Mucosa of gallbladder (tissue), 1 donor: Measurements from ENCODE around the gene CLMN. TPM values are rescaled to one million over a fixed set of nuclear protein-coding genes. Genes with fewer than 3 reads are reported as not detected.

ENCODE experiments used
- DNase-seq: peaks from one replicate; pipeline ENCODE4 v3.0.0-alpha.2; 2020; ENCODE audit warnings: low spot score
- total RNA-seq: library from RNA; stranded (reverse); gene quantifications from one replicate; pipeline ENCODE4 v1.2.1, GENCODE V29; 2021
- donor health status: DM: no; HTN: no; CAD: no.

Gene CLMN
- total RNA-seq, 1 donor from 2014 or later, result 63.5 TPM

DNA sequence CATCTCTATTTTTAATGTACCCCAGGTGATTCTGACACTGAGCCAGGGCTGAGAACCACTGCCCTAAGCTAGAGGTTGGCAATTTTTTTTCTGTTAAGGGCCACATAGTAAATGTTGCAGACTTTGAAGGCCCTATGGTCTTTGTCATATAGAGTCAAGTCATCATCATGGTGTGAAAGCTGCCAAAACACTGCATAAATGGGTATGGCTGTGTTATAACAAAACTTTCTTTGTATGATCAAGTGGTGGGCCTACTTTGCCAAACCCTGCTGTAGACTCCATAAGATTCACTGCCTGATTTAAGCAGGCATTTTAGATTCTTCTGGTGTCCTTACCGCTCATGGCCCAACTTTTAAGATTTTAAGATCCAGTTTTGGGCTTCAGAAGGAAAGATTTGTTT is 76.8 kb downstream of the CLMN start:
- DNase-seq, result no peak

DNA sequence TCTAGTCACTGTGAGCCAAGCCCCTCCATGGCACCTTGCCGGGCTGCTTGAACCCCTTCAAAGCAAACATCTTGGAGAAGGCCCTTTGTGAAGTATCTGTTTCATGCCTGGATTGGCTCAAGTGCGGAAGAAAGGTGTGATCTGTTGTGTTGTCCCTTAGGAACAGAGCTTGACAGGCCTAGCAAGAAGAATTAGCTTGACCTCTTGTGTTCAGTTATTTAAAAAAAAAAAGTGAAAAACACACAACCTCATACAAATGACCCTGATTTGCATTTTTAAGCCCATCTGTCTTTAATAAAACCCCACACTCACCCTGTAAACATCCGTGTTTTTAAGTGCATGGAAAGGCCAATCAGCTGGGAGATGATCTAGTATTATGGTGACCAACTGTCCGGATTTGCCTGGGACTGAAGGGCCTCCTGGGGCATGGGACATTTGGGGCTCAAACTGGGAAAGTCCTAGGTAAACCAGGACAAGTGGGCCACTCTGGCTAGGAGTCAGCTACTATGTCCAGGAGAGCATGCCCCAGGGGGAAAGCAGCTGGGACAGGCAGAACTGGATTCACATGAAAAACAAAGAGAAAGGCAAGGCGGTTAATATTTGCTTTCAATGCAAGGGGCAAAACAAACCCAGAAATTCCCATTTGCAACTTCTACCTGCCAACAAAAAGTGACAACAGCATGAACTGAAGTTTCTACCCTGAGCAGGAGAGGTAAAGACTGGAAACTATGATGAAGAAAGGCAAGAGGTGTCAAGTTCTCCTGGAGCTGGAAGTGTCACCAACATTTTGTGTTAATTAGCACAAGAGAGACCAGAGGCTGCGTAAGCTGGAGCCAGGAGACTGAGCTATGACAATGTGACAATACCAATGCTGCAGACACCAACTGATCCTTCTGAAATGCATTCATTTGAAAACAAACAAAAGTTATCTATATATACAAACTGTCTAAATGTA is 78.6 kb downstream of the CLMN start:
- DNase-seq, result no peak

DNA sequence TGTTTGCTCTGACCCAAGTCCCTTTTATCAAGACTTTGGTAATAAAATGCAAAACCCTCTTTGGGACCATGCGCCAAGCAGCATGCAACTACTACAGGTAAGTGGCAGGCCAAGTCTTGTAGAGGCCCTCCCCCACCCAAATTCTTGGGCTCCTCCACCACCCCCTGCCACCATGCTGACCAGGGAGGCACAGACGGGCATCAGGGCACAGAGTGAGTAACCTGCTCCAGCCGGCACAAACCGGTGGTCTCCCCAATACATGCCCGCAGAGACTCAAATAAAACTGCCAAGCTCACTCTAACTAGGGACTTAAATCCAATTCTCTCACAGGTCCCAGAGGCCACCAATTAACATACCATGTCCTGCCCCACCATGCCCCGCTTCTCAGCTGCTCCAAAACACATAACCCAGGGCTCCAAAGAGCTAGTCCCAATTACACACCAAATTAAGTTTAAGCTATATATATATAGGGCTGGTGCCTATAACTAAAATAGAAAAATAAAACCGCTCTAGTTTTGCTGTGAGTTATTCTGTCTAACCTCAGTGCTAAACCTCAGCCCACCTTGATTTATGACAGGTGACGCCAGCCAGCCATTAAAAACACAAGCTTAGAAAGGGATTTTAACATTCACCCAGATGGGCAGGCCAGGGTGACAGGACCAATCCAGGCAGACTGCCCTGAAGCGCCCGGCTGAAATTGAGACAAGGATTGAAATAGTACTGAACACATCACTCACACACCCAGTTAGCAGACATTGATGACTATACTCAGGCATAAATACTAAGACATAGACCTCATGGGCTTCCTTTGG is 81.0 kb downstream of the CLMN start:
- no peak for DNase-seq

- DNase-seq, result no peak
Measured at GRCh38 chr14:95237958-95238340, 81.8 kb downstream of the CLMN start.

DNA sequence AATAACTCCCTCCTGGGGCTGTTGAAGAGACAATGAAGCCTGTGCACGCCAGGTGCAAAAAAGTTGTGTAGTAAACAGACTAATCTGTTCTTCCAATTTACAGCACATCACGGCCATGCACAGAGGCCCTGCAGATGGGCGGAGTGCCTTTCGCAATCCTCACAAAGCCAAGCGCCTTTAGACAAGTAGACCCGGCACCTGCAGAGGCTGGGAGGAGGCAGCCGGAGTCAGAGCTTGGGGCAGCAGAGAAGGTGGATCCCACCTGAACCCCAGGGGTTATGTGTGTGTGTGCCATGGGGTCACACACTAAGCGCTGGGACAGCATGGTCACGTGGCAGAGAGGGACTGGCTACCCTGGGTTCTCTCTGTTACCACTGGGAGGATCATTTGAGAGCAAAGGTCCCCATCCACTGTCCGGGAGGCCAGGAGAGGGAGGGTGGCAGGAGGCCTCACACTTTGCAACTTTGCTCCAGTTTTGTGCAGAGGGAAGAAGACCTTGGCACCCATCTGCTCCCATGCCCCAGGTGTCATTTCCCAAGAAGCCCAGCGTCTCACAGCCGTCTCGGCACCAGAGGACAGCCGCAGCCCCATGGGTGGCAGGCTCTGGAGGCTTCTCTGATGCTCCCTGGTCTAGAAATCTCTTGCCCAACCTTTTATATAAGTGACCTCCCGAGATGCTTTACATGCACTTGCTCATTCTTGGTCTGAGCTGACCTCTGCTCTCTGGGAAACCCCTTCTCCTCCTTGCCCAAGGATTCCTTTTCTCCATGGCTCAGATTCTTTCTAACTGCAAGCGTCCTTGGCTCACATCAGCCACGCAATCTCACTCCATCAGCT is 82.4 kb downstream of the CLMN start:
- DNase-seq, result no peak

DNA sequence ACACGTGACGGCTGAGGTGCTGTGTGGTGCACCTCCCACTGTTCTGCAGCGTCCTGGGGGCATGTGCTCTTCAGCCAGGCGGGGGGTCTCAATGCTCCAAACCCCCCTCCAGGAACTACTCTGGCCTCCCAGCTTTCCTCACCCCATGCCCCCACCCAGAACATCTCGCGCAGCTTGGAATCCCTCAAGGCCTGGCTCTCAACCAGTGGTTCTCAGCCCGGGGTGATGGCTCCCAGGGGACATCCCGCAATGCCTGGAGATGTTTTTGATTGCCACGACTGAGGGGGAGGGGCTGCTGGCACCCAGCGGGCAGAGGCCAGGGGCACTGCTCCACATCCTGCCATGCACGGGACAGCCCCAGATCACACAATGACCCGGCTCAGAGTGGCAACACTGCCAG is 83.5 kb downstream of the CLMN start:
- DNase-seq, result no peak

- DNase-seq, result no peak
Measured at GRCh38 chr14:95235767-95236166, 83.9 kb downstream of the CLMN start.

- no peak for DNase-seq
Measured at GRCh38 chr14:95235351-95235750, 84.4 kb downstream of the CLMN start.

- DNase-seq, result no peak
Measured at GRCh38 chr14:95234426-95234825, 85.3 kb downstream of the CLMN start.

GRCh38 chr14:95233702-95234241 is 85.9 kb downstream of the CLMN start:
- DNase-seq, result no peak

DNA sequence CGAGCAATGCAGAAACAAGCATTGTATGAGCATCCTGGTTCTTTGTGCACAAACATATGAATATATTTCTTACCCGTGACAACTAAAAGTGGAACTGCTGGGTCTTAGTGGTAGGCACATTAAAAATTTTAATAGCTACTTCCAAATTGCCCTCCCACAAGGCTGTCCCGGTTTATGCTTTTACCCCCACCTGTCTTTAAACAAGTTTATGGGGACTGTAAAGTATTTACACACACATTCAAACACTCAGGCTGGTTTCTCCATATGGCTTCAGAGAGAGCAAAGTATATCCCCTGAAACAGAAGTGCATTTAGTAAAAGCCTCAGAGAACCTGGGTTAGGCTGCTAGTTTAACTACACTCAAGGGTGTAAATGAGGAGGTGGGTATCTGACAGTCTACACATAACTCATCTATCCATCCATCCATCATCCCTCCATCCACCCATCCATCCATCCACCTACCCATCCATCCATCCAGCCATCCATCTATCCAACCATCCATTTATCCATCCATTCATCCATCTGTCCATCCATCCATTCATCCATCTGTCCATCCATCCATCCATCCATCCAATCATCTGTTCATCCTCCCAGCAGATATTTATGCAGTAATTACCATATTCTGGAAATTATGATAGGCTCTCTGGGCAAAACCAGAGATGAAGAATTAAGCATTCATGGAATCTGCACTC is 86.7 kb downstream of the CLMN start:
- DNase-seq, result no peak

GRCh38 chr14:95231966-95232633 is 87.6 kb downstream of the CLMN start:
- peak; percentile 30 for DNase-seq

- no peak for DNase-seq
Measured at GRCh38 chr14:95229749-95230148, 90.0 kb downstream of the CLMN start.

DNA sequence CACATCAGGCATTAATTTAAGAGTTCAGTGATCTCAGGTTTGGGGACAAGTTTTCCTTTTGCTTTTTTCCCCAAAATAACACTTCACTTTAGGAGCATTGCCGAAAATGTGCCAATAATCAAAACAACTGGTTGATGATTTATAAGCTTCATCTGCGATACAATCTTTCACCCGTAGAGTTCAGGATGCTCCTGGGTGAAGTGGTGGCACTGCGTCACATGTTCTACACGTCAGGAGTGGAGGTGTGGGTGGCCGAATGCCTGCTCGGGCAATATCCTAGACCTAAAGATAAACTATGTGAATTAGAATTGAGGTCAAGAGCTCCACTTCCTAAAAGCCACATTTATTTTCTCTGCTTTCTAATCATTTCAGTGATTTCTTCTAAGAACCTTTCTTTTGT is 91.5 kb downstream of the CLMN start:
- peak; percentile 45 for DNase-seq

GRCh38 chr14:95227279-95227860 is 92.3 kb downstream of the CLMN start:
- DNase-seq, result no peak

- no peak for DNase-seq
Measured at GRCh38 chr14:95226801-95227200, 92.9 kb downstream of the CLMN start.

- DNase-seq, result peak; percentile 36
Measured at GRCh38 chr14:95225251-95225887, 94.3 kb downstream of the CLMN start.

DNA sequence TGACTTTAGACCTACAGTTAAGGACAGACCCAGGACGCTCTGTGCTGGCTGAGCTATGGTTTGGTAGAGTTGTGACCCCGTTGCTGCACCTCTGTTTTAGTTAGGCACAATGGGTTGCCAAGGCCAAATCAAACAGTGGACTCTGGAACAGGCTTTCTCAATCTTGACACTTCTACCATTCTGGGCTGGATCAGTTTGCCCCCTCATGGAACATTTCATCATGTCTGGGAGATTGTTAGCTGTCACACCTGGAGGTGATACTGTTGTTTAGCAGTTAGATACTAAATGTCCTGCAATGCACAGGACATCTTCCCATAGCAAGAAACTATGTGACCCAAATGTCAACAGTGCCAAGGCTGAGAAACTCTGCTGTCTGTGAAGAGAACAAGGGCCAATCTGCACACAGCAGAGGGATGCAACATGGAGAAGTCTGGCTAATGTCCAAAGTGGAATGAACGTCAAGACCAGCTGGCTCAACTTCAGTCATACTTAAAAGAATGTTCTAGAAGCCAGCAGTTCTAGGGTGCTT is 96.8 kb downstream of the CLMN start:
- no peak for DNase-seq

DNA sequence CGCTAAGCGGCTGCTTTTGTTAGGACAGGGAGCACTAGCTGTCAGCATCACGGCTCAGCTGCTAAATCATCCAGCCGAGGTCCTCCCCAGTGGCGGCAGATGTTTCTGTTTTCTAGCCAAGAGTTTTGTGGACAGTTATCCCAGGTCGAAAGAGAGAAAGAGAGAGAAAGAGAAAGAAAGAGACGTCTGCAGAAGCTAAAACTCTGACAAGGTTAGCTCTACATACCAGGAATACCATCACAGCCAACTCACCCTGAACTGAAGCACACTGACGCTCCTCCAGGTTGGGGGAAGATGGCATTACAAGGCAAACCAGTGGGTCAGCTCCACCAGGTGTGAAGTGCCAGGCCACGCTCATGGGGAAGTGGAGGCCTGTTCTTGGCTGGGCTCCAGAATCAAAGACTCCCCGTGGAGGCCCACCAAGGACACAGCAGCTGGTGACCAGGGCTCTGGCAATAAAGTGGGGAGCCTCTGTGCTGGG is 97.5 kb downstream of the CLMN start:
- no peak for DNase-seq
